Measurements from ENCODE around the gene MLXIP. TPM values are rescaled to one million over a fixed set of nuclear protein-coding genes. Genes with fewer than 3 reads are reported as not detected.

Gene MLXIP
- total RNA-seq, 1 experiment from 2014 or later, result 124 TPM

- POLR2A ChIA-PET, result interaction anchor here (0.7 kb wide), 1 partner anchor 10 kb away, joined by 3 read pairs; no protein-coding TSS in a partner anchor
- BruUV-seq (replicated peaks), result no TSS peak
These were observed 30.4 kb upstream of the MLXIP start for GRCh38 chr12:122048151-122048550.

DNA sequence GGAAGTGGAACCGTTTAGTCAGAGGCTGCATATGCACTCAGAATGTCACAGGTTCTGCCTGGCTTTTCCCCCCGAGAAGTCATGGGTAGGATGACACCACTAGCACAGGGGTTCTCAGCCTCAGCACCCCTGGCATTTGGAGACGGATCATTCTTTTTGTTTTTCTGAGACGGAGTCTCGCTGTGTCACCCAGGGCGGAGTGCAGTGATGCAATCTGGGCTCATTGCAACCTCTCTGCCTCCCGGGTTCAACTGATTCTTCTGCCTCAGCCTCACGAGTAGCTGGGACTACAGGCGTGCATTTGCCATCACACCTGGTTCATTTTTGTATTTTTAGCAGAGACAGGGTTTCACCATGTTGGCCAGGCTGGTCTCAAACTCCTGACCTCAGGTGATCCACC, 28.7 kb upstream of the MLXIP start:
- in situ Hi-C loops (cut with HindIII; ENCODE audit: low pct_unique_long_range_greater_than_20kb, low sequenced_read_pairs) (no loop called here), intact Hi-C loops (cut with micrococcal nuclease; ENCODE audit: unreplicated experiment) (loop anchor here (10.0 kb wide), 1 partner anchor 135 kb away; the partner anchor contains the start of gene LRRC43)
- Histone ChIP-seq H3K4me3 (ENCODE audit: low read depth in 2 of 2, low read length in 2 of 2) (no peak overlapping the region), H3K9me3 (ENCODE audit: control insufficient read depth, insufficient read depth, low read depth, low read length) (no peaks in the 10 kb centered on the region), H3K4me1 (ENCODE audit: control insufficient read depth, insufficient read depth, low read length) (peaks cover 4% of the 10 kb centered on the region; the same call in 1 of the 2 replicates), H3K27me3 (ENCODE audit: control insufficient read depth, insufficient read depth, low read length) (no peaks in the 10 kb centered on the region), H3K27ac (ENCODE audit: low read length) (no peak overlapping the region), H3K36me3 (ENCODE audit: control insufficient read depth, insufficient read depth, low read length) (no peaks in the 10 kb centered on the region)
- no peak for DNase-seq (ENCODE audit: low read depth, low spot score)
- TF ChIP-seq POLR2AphosphoS5 (IDR thresholded peaks at IDR 0.05; ENCODE audit: low read depth, low read length) (no peak), TCF7L2 (IDR thresholded peaks at IDR 0.05; ENCODE audit: low read depth, low read length) (no peak), SIN3A (IDR thresholded peaks at IDR 0.05; ENCODE audit: borderline replicate concordance, insufficient read depth, low read depth, low read length) (no peak)
- TF ChIP-seq, protein P1, sequence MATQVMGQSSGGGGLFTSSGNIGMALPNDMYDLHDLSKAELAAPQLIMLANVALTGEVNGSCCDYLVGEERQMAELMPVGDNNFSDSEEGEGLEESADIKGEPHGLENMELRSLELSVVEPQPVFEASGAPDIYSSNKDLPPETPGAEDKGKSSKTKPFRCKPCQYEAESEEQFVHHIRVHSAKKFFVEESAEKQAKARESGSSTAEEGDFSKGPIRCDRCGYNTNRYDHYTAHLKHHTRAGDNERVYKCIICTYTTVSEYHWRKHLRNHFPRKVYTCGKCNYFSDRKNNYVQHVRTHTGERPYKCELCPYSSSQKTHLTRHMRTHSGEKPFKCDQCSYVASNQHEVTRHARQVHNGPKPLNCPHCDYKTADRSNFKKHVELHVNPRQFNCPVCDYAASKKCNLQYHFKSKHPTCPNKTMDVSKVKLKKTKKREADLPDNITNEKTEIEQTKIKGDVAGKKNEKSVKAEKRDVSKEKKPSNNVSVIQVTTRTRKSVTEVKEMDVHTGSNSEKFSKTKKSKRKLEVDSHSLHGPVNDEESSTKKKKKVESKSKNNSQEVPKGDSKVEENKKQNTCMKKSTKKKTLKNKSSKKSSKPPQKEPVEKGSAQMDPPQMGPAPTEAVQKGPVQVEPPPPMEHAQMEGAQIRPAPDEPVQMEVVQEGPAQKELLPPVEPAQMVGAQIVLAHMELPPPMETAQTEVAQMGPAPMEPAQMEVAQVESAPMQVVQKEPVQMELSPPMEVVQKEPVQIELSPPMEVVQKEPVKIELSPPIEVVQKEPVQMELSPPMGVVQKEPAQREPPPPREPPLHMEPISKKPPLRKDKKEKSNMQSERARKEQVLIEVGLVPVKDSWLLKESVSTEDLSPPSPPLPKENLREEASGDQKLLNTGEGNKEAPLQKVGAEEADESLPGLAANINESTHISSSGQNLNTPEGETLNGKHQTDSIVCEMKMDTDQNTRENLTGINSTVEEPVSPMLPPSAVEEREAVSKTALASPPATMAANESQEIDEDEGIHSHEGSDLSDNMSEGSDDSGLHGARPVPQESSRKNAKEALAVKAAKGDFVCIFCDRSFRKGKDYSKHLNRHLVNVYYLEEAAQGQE (IDR thresholded peaks at IDR 0.05; ENCODE audit: insufficient read depth in 1 of 2, low read depth in 2 of 2, low read length in 1 of 2), result no peak
- TF ChIP-seq, protein P2, sequence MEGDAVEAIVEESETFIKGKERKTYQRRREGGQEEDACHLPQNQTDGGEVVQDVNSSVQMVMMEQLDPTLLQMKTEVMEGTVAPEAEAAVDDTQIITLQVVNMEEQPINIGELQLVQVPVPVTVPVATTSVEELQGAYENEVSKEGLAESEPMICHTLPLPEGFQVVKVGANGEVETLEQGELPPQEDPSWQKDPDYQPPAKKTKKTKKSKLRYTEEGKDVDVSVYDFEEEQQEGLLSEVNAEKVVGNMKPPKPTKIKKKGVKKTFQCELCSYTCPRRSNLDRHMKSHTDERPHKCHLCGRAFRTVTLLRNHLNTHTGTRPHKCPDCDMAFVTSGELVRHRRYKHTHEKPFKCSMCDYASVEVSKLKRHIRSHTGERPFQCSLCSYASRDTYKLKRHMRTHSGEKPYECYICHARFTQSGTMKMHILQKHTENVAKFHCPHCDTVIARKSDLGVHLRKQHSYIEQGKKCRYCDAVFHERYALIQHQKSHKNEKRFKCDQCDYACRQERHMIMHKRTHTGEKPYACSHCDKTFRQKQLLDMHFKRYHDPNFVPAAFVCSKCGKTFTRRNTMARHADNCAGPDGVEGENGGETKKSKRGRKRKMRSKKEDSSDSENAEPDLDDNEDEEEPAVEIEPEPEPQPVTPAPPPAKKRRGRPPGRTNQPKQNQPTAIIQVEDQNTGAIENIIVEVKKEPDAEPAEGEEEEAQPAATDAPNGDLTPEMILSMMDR (IDR thresholded peaks at IDR 0.05), result no peak
- ChIA-PET CTCF (no interaction called here), POLR2A (no interaction called here)
- BruUV-seq (replicated peaks), result no TSS peak
- ATAC-seq, result no peak

More at GRCh38 chr12:122048151-122048550, 30.4 kb upstream of the MLXIP start:
- Histone ChIP-seq H3K27me3 (ENCODE audit: control insufficient read depth, insufficient read depth, low read length) (no peaks in the 10 kb centered on the region), H3K4me1 (ENCODE audit: control insufficient read depth, insufficient read depth, low read length) (no peaks in the 10 kb centered on the region; the same call in 1 of the 2 replicates), H3K9me3 (ENCODE audit: control insufficient read depth, insufficient read depth, low read depth, low read length) (no peaks in the 10 kb centered on the region), H3K36me3 (ENCODE audit: control insufficient read depth, insufficient read depth, low read length) (no peaks in the 10 kb centered on the region), H3K27ac (ENCODE audit: low read length) (no peak overlapping the region), H3K4me3 (ENCODE audit: low read depth in 2 of 2, low read length in 2 of 2) (no peak overlapping the region)
- in situ Hi-C loops (cut with HindIII; ENCODE audit: low pct_unique_long_range_greater_than_20kb, low sequenced_read_pairs), result no loop called here
- no peak for DNase-seq (ENCODE audit: low read depth, low spot score)
- no peak for ATAC-seq
- intact Hi-C loops (cut with micrococcal nuclease; ENCODE audit: unreplicated experiment), result no loop called here
- CTCF ChIA-PET, result no interaction called here
- TF ChIP-seq, protein P1 (IDR thresholded peaks at IDR 0.05; ENCODE audit: insufficient read depth in 1 of 2, low read depth in 2 of 2, low read length in 1 of 2), result no peak

Data from Panc1 (cell line).